G401 (cell line): ENCODE results near the gene ZNF469. TPM values are rescaled to one million over a fixed set of nuclear protein-coding genes. Genes with fewer than 3 reads are reported as not detected.

Experiments used
- DNase-seq: peaks from one replicate; pipeline ENCODE4 v3.0.0-alpha.2; 2015; ENCODE audit warnings: low spot score
- in situ Hi-C: cut with HindIII; loops from 2 replicates; pipeline ENCODE4 v1.10.0; 2016; ENCODE audit warnings: low sequenced_read_pairs, mixed read lengths
- total RNA-seq: library from RNA; depleted of rRNA; stranded (reverse); fragments of >200 nt; shearing (Covaris generic); gene quantifications from 2 replicates; pipeline ENCODE4 v1.2.3, GENCODE V29; 2014

Gene ZNF469
- total RNA-seq, 1 experiment from 2014 or later, result 0.34 TPM

- no peak for DNase-seq
- in situ Hi-C loops, result no loop called here
Measured at GRCh38 chr16:88373927-88374492, 8.7 kb upstream of the ZNF469 start.

DNA sequence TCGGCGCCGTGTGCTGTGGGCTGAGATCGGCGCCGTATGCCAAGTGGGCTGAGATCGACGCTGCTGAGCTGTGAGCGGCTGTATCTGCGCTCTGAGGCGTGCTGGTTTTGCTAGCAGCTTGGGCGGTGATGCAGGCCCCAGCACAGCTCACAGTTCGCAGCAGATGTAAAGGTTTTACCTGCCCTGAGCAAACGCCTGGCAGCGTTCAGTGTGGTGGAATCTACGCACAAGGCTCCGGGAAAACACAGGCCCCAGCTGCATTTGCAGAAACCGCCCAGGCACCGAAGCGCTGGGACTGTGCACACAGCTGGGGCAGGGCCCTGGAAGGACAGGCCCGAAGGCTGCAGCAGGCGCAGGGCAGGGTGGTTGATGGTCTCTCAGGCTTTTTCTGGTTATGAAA, 8.0 kb upstream of the ZNF469 start:
- DNase-seq, result no peak
- in situ Hi-C loops, result no loop called here

DNA sequence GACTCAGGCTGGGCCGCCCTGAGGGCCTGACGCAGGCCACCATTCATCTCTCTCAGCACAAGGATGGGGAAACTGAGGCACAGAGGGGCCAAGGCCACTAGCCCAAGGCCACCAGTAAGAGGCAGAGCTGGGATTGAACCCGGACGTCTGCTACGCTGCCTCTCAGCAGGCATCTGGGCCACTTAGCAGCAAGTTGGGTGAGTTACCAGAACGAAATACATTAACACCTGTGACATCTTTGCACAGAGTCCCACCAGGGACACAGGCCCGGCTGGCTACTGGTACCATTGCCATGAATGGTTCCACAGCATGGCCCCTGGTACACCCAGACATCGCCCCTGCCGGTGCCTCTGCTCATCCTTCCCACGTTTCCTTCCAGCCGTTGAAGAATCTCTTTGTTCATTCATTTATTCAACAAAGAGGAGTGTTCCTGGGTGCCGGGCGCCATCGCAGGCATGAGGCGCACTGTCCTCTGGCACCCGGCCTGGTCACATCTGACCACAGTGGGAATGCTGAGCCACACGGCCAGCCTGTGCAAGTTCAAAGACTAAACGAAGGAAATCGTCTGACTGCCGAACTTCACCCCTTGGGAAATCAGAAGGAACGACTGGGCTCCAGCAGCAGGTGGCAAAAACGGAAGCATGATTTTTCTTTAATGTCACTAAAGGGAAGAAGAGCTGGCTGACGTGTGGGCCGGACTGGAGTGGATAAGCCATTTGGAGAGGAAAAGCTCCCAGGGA, 7.4 kb upstream of the ZNF469 start:
- DNase-seq, result no peak
- in situ Hi-C loops, result no loop called here

DNA sequence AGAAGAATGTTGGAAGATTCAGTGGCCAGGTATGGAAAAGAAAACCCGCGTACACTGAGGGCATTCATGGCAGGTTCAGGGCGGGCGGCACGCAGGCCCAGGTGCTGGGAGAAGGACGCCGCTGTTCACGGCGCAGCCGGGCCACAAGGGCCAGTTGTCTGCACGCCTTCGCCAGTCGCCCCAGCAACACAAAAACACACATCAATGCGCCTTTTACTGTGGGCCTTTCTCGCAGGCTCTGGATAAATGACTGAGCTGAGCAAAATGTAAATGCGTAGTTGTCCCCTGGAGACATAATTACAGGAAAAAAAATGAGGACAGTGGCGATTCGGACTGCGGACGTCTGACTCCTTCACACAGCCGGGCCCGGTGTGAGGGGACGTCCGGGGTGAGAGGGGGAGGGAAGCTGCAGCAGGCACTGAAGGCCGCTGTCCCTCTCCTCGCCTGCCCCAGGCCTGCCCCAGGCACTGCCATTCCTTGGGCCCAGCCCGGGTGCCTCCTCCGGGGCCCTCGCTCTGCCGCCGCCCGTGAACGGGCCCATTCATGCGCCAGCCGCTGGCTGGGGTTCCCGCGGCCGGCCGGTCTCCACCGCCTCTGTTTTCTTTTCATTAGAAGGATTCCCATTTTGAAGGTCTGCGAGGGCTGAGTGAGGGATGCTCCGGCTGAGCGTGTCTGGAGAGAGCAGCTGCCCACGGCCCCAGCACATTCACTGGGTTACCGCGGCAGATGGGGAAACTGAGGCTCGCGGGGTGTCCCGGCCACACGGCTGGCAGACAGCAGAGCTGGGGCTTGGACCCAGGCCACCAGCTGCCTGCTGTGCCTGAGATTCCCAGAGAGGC, 6.5 kb upstream of the ZNF469 start:
- in situ Hi-C loops, result no loop called here
- DNase-seq, result no peak

GRCh38 chr16:88376835-88377726, 5.7 kb upstream of the ZNF469 start:
- DNase-seq, result no peak
- in situ Hi-C loops, result no loop called here

DNA sequence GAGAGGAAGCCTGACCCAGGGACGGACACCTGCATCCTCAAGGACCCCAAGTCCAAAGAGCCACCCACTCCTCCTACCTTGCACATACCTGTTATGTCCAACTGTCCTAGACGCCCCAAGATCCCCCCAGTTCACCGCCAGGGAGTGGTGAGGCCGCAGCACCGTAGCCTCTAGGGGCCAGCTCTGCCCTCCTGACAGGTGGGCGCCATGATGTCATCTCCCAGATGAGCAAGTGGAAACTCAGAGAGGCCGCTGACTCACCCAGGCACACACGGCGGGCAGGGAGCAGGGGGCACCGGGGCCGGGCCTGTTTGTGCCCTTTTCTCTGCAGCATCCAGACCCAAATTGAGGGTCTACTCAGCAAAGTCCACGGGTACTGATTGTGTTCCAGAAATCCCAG, 4.8 kb upstream of the ZNF469 start:
- no peak for DNase-seq
- in situ Hi-C loops, result no loop called here

DNA sequence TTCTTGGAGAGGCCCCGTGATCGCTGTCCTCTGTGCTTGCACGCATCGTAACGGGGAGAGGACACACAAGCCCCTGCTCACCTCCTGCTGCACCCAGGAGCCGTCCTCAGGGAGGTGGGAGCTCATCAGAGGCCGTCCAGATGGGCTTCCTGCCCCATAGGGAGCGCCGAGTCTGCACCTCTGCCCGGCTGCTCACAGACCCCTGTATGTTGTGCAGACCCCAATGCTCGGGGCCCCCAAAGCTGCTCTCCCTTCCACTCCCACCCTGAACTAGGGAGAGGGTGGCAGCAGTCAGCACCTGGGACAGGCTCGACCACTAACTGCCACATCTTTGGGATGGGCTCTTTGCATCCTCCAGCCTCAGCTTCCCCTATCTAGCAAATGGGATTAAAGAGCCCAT, 4.4 kb upstream of the ZNF469 start:
- DNase-seq, result no peak
- in situ Hi-C loops, result no loop called here

DNA sequence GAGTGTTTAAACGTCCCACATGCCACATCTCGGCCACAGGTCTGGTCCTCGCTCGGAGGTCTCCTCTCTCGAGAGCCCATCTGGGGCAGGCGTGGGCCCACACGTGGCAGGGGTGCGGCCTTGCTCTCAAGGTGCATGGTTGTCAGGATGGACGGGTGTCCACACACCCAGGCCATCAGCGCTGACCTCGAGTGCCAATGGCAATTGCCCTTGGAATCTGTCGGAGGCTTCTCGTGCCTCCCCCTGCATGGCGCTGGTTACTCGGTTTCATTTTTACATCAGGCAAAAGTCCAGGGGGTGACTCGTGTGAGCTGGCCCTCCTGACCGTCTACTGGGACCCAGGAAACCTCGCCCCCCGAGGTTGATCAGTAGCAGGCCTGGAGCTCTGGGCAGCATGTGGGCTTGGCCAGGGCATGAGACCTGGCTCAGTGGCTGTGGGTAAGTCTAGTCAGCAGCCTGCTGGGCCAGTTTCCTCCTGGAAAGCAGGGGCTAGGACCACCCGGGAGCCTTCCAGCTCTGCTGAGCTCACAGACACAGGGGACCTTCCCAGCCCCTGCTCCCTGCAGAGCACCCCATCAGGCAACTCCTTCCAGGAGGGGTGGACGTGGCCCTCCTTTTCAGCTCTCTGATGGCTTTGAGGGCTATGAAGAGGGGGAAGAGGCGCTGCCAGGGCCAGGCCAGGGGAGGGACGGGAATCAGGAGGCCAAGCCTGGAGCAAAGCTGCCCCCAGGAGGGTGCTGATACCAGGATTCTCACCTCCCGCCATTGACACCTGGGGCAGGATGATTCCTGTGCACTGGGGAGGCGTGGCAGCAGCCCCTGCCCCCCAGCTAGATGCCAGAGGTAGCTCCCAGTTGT, 3.7 kb upstream of the ZNF469 start:
- in situ Hi-C loops, result no loop called here
- DNase-seq, result no peak

DNA sequence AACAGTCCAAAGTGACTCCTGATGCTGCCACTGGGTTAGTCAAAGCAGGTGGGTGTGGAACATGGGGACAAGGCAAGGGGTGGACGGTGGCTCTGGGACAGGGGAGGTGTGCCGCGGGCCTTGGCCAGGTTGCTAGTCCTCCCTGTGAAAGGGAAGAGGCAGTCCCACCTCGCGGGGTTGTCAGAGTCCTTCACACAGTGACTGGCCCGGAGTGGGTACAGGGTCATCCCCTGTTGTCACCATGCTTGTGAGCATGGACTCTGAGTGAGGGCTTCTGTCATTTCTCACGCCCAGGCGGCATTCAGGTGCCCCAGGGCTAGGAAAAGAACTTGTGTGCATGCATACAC, 3.1 kb upstream of the ZNF469 start:
- DNase-seq, result no peak
- in situ Hi-C loops, result no loop called here

DNA sequence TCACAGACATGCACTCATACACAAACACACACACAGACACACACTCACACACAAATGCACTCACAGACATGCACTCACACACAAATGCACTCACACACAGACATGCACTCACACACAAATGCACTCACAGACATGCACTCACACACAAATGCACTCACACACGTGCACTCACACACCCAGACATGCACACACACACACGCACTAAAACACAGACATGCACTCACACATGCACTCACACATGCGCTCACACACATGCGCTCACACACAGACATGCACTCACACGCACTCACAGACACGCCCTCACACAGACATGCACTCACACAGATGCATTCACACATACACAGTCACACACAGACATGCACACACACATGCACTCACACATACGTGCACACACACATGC, 2.7 kb upstream of the ZNF469 start:
- in situ Hi-C loops, result no loop called here

GRCh38 chr16:88380619-88381018, 2.1 kb upstream of the ZNF469 start:
- DNase-seq, result no peak
- in situ Hi-C loops, result no loop called here

More for the DNA sequence above, 2.7 kb upstream of the ZNF469 start:
- no peak for DNase-seq

DNA sequence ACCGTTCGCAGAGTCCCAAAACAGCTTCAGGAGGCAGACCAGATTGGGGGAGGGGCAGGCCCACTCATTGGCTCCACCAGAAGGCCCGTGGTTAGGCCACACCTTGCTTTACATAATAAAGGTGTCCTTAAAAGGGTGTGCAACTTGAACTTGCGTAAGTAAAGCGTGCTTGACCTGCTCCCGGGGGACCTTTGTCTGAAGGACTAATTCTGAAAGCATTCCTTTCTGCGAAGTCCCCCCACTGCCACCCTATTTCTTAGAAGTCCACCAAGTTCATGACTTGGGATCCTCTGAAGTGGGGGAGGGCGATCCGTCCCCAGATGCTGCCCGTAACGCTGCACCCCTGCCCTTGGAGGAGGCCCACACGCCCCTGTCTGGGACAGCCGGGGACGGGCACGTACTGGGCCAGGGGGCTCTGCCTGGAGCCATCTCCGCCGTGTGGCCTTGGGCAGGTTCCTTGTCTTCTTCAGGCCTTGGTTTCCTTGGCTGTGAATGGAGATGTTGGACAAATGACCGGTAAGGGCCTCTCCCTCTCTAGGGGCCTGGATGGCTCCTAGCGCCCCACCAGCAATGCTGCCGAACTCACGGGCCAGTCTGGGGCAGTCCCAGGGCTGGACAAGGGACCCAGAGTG, 823 bp upstream of the ZNF469 start:
- no peak for DNase-seq
- in situ Hi-C loops, result no loop called here

GRCh38 chr16:88383401-88384221, 852 bp downstream of the ZNF469 start:
- DNase-seq, result no peak
- in situ Hi-C loops, result no loop called here

DNA sequence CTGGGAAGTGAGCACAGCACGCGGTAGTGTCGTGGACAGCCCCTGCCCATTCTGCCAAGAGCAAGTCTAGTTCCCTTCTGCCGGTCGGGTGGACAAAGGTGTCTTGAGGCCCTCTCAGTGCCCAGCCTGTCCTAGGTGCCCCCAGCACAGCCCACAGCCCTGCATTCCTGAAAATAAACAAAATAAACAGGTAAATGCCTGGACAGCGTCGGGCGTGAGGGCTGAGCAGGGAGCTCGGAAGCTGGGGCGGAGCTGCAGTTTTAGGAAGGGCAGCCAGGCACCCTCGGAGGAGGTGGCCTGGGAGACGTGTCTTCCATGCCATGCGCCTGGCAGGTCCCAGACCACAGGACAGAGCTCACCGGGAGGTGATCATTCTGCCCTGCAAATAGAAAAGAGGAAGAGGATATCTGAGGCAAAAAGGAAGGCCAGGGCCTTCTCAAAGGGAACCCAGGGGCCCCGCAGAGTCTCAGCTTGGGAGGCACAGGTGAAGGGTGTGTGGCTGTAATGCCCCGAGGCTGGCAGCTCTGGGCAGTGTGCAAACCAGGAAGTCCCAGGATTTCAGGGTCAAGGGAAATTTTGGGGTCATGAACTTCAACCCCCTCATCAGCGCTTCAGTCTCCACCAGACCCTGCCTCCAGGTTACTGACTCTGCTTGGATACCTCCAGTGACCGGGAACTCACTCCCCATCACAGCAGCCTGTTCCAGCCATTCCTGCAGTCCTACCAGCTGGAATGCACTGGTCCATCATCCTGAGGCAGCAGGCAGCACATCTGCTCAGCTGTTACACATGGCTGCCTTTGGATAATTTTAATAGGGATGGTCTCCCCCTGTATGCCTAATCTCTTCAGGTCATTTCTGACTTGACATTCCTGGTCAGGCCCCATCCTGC, 1.7 kb downstream of the ZNF469 start:
- no peak for DNase-seq
- in situ Hi-C loops, result no loop called here

DNA sequence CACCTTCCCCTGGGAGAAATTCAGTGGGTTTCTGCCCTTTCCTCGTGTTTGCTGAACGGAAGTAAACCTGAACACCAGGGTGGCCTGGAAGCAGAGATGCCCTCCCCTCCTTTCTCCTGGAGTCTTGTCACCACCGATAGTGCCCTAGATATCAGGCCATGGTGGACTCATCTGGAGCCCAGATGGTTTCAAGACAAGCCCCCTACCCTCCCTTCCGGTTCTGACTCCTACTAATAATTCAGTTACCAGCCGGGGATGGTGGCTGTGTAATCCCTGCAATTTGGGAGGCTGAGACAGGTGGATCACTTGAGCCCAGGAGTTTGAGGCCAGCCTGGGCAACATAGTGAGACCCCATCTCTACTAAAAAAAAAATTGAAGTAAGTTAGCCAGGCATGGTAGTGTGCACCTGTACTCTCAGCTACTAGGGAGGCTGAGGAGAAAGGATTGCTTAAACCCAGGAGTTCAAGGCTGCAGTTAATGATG, 2.4 kb downstream of the ZNF469 start:
- in situ Hi-C loops, result no loop called here
- no peak for DNase-seq
